HEK293T (cell line): ENCODE results near the gene SORBS2.

ENCODE experiments used
- ELF4 ChIP-seq: fragments of 450-650 bp; IDR thresholded peaks from 2 replicates; pipeline ENCODE4 v1.6.1; 2017; ENCODE audit warnings: antibody characterized with exemption
- FOXK2 ChIP-seq: fragments of 450-650 bp; IDR thresholded peaks from 2 replicates; pipeline ENCODE4 v1.6.1; 2016; ENCODE audit warnings: mild to moderate bottlenecking
- FOXM1 ChIP-seq: fragments of 450-650 bp; IDR thresholded peaks from 2 replicates; pipeline ENCODE4 v1.6.1; 2017; ENCODE audit warnings: mild to moderate bottlenecking, borderline replicate concordance
- HDGF ChIP-seq: fragments of 450-650 bp; IDR thresholded peaks from 2 replicates; pipeline ENCODE4 v1.6.1; 2017; ENCODE audit warnings: antibody characterized with exemption, borderline replicate concordance
- SP1 ChIP-seq: fragments of 450-650 bp; IDR thresholded peaks from 2 replicates; pipeline ENCODE4 v1.6.1; 2017
- SUZ12 ChIP-seq: fragments of 450-650 bp; IDR thresholded peaks from 2 replicates; pipeline ENCODE4 v1.6.1; 2016; ENCODE audit warnings: mild to moderate bottlenecking

GRCh38 chr4:185672151-185672550 is 139.8 kb downstream of the SORBS2 start:
- TF ChIP-seq FOXM1 (no peak), ELF4 (no peak), FOXK2 (no peak), SP1 (no peak), SUZ12 (no peak), HDGF (no peak)
